HuH-7.5 (cell line): ENCODE results near the gene PRSS37.
"Not testable (repeated sequence)": the region's sequence is repeated elsewhere in the genome, so short reads cannot be mapped to it uniquely, and the experiment has no call there.

Experiments
- DNase-seq: peaks from one replicate; pipeline ENCODE4 v3.0.0; 2011; ENCODE audit warnings: low spot score

Gene PRSS37, protein sequence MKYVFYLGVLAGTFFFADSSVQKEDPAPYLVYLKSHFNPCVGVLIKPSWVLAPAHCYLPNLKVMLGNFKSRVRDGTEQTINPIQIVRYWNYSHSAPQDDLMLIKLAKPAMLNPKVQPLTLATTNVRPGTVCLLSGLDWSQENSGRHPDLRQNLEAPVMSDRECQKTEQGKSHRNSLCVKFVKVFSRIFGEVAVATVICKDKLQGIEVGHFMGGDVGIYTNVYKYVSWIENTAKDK

DNA sequence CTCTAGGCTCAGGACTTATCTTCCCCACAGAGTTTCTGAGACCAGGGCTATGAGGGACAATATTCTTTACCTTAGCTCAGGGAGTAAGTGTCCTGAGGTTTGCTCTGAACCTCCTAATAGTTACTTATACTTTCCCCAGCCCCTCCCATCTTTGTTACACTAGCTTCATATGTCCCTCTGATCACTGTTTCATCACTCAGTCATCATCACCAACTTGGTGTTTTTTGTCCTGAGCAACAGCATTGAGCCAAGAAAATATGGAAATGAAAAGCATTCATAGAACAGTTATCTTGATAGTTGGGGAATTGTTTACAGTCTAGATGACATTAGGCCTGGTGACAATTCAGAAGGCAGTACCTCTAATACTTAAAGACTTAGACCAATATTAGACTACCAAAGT is at the start of gene PRSS37:
PRSS37 (minus strand) TSS at position 101 of the 400 bp plus-strand sequence. CDS start 436 bp downstream, outside the sequence.
- DNase-seq, result no peak

DNA sequence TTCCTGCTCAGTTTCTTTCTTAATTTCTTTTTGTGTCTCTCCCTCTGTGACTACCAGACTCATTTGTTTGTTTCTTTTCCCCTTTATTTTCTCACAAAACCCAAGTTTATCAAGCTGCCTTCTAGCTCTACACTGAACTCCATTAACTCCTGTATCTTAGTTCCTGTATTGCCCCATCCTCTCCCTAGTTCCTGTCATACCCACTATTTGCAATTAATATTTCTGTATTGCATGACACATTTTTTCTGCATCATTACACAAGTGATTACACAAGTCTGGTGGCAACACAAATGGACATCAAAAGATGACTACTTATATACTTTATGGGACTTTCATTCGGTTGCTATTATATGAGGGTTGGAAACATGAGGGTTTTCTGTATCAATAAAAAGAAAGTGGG is 48.0 kb upstream of the PRSS37 start:
- no peak for DNase-seq

DNA sequence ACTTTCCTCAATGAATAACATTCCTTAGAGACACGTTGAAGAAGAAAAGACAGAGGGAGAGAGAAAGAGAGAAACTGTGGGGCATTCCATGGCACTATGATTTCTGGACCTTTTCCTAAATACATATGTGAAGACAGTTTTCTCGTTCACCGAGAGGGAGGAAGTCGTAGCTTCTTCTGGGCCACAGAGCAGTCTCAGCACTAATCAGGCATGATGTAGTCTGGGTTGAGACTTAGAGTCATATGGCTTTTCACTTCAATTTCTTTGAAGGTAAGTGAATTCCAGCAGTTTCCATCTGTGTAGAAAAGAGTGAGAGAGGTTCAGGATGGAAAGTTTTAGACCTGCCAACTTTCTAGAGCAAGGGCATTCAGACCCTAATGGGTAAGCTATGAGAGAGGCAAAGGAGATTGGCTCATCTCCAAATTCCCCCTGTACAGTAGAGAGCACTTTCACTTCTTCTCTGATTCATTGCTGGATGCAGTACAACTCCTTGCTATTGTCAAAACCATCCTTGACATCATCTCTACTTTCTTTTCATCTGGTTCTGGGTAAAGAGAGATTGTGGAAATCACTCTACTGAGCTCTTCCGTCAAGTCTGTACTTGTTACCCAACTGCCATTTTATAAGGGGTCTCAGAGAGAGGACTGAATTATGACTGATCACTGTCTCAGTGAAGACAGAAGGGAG is 43.4 kb upstream of the PRSS37 start:
- DNase-seq, result no peak

DNA sequence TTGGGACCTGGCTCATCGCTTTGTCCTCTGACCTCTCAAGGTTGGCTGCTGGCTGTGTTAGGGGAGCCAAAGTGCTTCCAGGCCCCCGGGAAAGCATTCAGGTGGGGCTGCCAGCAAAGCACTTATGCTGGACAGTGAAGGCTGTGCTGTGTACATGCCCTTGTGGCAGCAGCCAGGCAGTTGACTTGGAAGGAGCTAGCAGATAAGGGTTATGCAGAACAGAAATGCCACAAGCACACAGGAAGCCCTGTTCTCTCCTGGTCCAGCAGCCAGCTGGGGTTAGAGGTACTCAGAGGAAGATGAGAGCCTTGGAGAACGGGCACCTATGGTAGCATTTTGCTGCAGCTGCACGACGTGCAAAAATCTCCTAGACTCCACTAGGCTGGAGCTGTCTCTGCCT is 39.7 kb upstream of the PRSS37 start:
- no peak for DNase-seq

DNA sequence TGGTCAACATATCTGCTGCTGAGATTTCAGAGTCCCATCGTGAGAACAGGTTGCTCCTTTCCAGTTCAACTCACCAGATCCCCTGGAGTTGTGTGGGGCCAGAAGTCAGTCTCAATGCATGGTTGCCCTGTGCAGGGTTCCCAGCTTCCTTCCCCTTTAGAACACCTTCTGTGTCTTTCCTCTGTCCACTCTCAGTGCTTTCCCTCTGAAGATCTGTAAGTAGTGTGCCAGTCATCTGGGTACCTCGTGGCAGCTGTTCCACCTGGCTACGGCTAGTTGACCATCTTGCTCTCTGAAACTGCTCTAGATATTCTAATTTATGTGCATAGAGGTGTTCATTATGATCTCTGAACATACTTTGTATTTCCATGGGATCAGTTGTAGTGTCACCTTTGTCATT is 36.1 kb upstream of the PRSS37 start:
- DNase-seq, result no peak

DNA sequence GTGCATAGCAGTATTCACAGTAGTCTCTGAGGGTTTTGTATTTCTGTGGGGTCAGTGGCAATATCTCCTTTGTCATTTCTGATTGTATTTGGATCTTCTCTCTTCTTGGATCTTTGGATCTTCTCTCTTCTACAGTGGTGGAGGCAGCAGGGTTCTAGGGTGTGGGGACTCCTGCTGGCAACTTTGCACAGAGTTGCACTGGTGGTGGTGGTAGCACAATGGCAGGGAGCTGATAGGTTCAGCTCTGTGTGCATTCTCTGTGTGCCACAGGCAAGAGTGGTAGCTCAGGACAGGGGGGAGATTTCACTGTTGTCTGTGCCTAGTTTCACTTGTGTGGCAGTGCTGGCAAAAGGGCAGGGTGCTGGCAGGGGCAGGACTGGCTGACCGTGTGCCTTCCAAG is 35.1 kb upstream of the PRSS37 start:
- no peak for DNase-seq

DNA sequence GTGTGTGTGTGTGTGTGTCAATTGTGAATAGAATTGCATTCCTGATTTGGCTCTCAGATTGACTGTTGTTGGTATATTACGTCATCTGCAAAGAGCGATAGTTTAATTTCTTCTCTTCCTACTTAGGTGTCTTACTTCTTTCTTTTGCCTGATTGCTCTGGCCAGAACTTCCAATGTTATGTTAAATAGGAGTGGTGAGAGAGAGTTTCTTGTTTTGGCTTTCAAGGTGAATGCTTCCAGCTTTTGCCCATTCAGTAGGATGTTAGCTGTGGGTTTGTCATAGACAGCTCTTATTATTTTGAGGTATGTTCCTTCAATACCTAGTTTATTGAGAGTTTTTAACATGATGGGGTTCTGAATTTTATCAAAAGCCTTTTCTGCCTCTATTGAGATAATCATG is 34.2 kb upstream of the PRSS37 start:
- DNase-seq, result no peak

DNA sequence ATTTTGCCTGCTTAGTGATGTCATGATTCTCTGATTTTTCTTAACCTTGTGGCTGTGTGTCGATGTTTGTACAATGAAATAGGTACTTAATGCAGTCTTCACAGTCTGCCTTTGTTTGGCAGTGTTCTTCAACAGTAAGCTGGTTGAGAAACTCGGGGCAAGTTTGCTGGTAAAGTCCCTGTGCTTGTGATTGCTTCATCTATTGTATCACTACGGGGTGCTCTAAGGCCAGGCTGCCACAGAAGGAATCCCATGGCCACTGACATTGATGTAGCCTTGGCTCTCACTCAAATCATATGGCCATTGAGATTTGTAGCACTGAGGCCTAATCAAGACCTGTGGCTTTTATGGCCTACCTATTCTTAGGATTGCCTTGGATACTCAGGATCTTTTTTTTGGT is 33.5 kb upstream of the PRSS37 start:
- DNase-seq, result no peak

DNA sequence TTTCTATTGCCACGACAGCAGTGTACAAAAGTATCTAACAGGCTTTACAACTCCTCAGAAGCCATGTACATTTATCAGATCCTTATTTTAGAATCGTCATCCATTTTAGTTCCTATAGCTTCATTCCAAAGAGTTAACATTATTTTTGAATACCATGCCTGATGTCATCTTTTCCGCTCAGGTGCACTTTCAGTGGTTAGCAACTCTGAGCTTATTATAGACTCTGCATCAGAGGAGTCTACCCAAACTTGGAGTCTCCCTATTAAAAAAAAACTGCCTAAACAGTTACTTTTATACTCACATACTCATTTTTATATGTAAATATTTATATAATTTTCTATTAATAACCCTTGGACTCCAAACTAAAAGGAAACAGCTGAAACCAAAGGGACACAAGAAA is 31.6 kb upstream of the PRSS37 start:
- DNase-seq, result no peak

DNA sequence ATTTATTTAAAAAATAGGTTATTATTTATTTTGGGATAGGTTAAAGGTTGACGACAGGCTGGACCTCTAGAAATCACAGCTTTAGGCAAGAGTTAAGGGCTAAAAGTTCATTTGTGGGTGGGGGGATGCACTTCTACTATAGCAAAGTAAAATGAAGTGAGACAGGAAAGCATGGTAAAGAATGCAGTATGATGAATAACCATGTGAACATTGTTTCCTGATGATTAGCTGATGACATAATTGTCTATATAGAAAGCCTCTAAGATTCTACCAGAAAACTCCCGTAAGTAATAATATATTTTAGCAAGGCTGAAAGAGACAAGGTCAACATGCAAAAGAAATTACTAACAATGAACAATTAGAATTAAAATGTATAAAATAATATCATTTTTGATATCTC is 25.7 kb upstream of the PRSS37 start:
- no peak for DNase-seq

DNA sequence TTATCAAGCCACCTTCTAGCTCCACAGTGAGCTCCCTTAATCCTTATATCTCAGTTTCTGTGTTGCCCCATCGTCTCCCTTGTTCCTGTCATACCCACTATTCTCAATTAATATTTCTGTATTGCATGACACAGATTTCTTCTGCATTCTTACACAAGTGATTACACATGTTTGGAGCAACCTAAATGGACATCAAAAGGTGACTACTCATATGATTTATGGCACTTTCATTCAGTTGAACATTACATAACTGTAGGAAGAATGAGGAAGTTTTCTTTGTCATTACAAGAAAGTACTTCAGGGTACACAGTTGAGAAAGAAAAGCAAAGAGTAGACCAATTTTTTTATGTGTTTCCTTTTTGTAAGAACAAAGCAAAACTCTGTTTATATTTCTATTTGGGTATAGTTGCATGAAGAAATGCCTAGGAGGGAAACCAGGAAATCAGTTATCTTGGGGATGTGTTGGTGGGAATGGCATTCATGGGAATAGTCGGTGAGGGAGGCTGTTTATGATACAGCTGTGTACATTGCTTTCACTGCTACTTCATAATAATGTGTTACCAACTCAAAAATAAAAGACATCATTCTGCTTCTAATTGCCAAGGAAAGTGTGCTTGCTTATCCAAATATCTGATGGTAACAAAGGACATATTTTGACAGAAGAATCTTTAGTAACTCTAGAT is 23.6 kb upstream of the PRSS37 start:
- no peak for DNase-seq

DNA sequence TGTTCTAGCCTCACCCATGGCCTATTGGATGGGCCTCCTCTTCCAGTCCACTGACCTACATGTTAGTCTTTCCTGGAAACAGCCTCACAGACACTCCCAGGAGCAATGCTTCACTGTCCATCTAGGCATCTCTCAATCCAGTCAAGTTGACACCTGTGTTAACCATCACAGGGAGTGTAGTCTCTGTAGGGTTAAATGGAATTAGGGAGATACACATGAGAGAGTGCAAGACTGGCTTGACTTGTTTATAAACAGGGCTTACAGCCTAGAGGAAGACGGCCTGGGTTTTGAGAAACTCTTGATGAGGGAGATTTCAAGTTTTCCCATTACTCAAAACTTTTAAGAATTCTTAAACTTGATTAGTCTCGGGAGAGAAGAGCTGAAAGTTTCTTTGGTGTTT is 18.9 kb upstream of the PRSS37 start:
- no peak for DNase-seq

DNA sequence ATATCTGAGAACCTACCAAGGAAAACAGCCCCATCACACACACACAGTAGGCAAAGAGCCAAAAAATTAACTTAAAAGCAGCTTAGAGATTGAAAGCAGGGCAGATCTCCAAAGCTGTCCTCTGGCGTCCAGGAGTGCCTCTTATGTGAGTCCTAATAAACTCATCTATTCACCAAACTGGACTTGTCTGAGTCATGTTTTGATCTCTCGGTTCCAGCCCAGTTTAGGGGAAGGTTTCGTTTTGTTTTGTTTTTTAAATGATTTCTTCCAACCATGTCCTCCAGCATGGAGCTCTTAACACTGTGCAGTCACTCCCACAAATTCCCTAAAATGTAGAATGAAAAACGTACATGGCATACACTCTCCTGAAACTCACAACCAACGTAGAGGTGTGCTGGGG is 6.7 kb upstream of the PRSS37 start:
- no peak for DNase-seq

DNA sequence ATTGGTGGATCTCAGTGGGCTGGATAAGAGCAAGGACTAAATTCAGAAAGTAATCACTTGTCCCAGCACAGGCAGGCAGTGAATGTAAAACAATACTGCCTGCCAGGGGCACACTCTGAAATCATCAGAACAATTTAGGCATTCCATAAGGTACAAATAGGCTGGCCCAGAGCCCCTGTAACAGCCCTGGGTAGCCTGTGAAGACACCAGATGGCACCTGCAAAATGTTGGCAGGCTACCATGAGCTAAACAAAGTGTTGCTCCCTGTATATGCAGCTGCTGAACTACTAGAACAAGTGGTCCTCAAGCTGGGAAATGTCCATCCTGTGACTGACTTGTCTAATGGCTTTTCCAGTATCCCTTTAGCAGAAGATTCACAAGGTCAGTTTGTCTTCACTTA is 3.0 kb upstream of the PRSS37 start:
- DNase-seq, result no peak

DNA sequence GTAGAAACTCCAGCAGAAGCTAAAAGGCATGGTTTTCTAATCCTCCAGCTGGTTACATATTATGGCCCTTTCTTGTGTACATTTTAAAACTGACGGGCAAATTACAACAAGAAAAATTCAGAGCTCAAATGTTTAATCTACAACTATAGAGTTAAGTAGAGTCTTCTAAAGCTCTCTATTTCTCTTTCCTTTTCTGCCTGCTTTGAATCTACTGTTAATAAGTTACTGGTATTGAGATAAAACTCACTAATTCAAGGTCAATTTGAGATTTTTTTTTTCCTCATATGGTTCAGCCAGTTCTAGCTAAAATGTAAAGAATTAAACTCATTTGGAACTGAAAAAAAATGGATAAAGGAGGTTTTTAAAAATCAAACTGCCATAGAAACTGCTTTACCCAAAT is 1.6 kb upstream of the PRSS37 start:
- DNase-seq, result no peak

DNA sequence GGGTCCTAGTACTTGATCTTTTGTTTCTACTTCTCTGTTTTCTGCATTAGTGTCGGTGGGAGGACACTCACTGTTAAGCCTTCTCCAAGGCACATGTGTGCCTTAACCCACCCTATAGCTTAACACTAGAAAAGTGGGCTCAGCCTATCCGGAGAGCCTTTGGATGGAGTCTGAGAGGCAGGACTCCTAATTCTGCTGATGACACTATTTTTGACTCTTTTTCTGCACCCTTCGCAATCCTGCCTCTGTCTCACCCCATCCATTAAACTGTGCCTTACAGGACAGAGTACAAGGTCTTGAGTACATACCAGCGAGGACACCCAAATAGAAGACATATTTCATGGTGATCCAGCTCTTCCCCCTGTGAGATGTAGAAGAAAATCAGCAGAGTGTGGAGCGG is 577 bp downstream of the PRSS37 start:
- DNase-seq, result no peak

DNA sequence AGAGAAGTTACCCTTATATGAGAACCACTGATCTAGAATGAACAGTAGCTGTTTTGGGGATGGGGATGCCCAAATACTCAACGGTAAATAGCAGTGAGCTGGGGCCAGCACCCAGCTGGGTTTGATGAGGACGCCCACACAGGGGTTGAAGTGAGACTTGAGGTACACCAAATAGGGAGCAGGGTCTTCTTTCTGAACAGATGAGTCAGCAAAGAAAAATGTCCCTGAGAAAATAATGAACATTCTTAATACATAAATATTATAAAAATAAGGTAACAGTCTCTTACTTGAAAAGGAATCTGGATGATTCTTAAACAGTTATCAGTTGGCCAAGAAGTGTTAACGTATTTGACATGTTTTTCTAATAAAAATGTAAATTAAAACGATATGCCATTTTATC is 2.0 kb downstream of the PRSS37 start:
- no peak for DNase-seq

DNA sequence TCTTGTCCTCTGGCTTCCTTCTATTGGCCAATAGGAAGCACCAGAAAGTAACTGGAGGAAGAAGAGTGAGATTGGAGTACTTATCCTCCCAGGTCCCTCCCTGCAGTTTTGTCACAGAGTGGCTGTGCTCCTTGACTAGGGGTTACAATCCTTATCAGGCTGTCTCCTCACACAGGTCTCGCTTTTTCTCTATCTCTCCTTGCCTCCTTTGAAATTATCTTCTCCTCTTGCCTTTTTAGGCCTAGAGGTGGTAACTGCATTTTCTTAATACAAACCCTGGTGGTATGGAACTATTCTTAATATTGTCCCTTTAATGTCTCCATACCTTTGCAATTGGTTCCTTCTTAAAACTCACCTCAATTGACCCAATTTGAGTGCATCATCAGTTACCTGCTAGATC is 2.7 kb downstream of the PRSS37 start:
- no peak for DNase-seq

DNA sequence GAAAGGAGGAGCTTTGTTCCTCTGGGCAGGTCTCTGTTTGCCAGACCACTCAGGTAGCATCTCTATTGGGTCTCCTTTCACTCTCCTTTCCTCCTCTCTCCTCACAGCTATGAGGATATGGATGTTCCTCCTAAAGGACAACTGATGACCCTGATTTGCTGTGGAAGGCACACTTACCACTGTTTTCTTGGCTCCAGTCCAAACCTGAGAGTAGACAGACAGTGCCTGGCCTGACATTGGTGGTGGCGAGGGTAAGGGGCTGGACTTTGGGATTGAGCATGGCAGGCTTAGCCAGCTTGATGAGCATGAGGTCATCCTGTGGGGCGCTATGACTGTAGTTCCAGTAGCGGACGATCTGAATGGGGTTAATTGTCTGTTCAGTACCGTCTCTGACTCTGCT is 3.6 kb downstream of the PRSS37 start:
- DNase-seq, result no peak

DNA sequence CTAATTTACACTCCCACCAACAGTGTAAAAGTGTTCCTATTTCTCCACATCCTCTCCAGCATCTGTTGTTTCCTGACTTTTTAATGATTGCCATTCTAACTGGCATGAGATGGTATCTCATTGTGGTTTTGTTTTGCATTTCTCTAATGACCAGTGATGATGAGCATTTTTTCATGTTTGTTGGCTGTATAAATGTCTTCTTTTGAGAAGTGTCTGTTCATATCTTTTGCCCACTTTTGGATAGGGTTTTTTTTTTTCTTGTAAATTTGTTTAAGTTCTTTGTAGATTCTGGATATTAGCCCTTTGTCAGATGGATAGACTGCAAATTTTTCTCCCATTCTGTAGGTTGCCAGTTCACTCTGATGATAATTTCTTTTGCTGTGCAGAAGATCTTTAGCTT is 18.9 kb downstream of the PRSS37 start:
- DNase-seq, result not testable (repeated sequence)

DNA sequence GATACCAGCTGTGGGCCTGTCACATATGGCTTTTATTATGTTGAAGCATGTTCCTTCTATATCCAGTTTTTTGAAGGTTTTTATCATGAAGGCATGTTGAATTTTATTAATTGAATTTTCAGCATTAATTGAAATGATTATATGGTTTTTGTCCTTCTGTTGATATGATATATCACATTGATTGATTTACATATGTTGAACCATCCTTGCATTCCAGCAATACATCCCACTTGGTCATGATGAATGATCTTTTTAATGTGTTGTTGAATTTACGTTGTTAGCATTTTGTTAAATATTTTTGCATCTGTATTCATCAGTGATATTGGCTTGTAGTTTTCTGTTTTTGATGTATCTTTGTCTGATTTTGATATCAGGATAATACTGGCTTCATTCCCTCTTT is 21.2 kb downstream of the PRSS37 start:
- DNase-seq, result no peak

DNA sequence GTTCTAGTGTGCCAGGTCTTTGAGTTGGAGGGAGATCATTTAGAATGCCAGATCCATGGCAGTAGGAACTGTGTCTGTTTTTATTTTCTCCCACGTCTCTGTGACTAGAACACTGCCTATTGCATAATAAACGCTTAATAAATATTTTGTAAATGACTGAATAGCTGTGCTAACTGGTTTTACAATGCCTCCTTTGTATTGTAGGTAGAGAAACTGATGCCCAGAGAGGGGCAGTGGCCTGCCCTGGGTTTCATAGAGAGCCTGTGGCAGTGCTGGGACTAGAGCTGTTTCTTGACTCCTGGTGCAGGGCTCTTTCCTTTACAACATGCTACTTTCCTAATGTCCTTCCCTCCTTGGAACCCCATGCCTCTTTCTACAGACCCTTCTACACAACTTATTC is 48.8 kb downstream of the PRSS37 start:
- DNase-seq, result no peak

DNA sequence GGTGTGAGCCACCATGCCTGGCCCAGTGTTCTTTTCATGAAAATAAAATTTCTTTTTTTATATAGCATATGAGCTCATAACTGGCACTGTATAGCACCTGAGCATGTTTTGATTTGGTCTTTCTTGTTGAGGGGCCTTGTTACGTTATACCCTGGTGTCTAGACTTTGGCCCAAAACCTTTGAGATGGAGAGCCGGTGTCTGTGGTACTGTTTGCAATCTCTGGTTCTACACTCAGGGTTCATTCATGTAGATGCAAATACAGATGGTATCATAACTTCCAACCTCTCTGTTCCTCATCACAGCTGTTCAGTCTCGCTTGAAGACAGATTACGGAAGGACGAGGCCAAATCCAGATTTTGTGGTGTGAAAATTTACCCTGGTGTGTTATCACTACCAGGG is 51.4 kb downstream of the PRSS37 start, which contains the start of gene TAS2R5:
TAS2R5 (plus strand) TSS at position 301 of the 400 bp plus-strand sequence. CDS start 145 bp downstream, outside the sequence.
- DNase-seq, result no peak
